ENCODE data around the gene ISG20L2.

ISG20L2 gene

DNA sequence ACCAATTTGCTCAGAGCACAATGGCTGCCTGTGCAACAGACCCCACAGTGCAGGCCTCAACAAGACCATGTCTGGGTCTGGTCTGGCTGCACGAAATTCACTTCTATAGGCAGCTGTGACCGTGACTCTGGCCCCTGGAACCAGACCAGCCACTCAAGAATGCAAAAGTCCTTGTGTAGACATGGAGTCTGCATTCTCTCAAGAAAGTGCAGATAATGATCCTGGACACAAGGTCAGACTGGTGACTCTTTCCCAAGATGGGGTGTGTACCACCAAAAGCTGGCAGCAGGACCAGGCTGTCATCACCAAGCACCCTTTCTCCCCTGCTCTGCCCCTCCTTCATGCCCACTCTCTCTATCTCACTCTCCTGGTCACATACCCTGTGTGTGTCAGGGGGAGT lies 7.4 kb downstream of the ISG20L2 start:
- no peak for DNase-seq (ENCODE audit: extremely low read depth, insufficient read length)
- TF ChIP-seq, protein P1, sequence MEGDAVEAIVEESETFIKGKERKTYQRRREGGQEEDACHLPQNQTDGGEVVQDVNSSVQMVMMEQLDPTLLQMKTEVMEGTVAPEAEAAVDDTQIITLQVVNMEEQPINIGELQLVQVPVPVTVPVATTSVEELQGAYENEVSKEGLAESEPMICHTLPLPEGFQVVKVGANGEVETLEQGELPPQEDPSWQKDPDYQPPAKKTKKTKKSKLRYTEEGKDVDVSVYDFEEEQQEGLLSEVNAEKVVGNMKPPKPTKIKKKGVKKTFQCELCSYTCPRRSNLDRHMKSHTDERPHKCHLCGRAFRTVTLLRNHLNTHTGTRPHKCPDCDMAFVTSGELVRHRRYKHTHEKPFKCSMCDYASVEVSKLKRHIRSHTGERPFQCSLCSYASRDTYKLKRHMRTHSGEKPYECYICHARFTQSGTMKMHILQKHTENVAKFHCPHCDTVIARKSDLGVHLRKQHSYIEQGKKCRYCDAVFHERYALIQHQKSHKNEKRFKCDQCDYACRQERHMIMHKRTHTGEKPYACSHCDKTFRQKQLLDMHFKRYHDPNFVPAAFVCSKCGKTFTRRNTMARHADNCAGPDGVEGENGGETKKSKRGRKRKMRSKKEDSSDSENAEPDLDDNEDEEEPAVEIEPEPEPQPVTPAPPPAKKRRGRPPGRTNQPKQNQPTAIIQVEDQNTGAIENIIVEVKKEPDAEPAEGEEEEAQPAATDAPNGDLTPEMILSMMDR (IDR thresholded peaks at IDR 0.05; ENCODE audit: insufficient read depth, low read length, poor library complexity, severe bottlenecking), result no peak
- H3K36me3 ChIP-seq (ENCODE audit: control insufficient read depth, insufficient read depth, low read length), result peaks cover 25% of the 10 kb centered on the region
- H3K4me3 ChIP-seq (replicated peaks; ENCODE audit: low read depth, low read length), result no peak overlapping the region
- no peaks in the 10 kb centered on the region for H3K27me3 ChIP-seq (replicated peaks; ENCODE audit: control insufficient read depth, insufficient read depth, low read length)

DNA sequence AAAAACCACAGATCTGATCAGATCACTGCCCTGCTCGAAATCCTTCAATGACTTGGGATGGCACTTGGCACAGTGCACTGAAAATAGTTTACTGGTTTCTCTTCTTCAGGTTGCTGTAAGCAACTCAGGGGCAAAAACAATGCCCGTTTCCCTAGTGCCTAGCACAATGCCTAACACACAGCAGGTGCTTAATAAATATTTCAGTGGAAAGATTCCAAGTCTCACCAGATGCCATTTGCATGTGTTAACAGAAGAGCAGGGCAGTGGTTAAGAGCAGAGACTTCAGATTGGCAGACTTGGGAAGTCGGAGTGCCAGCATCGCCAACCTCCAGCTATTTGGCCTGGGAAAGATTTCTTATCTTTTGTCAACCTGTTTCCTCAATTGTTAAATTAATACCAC lies 11.2 kb downstream of the ISG20L2 start:
- Histone ChIP-seq H3K36me3 (ENCODE audit: control insufficient read depth, insufficient read depth, low read length) (peaks cover 8% of the 10 kb centered on the region), H3K4me3 (replicated peaks; ENCODE audit: low read depth, low read length) (no peak overlapping the region), H3K27me3 (replicated peaks; ENCODE audit: control insufficient read depth, insufficient read depth, low read length) (no peaks in the 10 kb centered on the region)
- TF ChIP-seq, protein P1 (IDR thresholded peaks at IDR 0.05; ENCODE audit: insufficient read depth, low read length, poor library complexity, severe bottlenecking), result no peak
- DNase-seq (ENCODE audit: extremely low read depth, insufficient read length), result no peak

DNA sequence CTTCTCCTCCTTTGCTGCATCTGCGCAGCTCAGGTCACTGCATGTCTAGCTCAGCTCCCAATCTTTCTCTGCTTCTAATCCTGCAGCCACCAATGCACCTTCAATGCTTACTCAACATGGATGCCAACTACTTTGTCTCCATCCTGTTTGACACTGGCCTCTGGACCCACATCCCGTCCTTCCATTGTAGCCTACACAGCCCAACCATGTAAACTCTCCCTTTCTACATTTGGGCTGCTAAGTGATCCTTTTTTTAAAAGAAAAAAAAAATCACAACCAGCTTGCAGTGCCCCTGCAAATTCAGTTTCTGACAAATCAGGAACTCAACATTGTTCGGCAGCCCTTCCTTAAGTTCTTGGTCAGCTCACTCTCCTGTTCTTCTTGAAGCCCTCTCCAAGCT lies 13.7 kb downstream of the ISG20L2 start:
- H3K27me3 ChIP-seq (replicated peaks; ENCODE audit: control insufficient read depth, insufficient read depth, low read length), result no peaks in the 10 kb centered on the region
- TF ChIP-seq, protein P1 (IDR thresholded peaks at IDR 0.05; ENCODE audit: insufficient read depth, low read length, poor library complexity, severe bottlenecking), result no peak
- H3K36me3 ChIP-seq (ENCODE audit: control insufficient read depth, insufficient read depth, low read length), result no peaks in the 10 kb centered on the region; the same call in 1 of the 2 replicates
- H3K4me3 ChIP-seq (replicated peaks; ENCODE audit: low read depth, low read length), result no peak overlapping the region
- DNase-seq (ENCODE audit: extremely low read depth, insufficient read length), result no peak

DNA sequence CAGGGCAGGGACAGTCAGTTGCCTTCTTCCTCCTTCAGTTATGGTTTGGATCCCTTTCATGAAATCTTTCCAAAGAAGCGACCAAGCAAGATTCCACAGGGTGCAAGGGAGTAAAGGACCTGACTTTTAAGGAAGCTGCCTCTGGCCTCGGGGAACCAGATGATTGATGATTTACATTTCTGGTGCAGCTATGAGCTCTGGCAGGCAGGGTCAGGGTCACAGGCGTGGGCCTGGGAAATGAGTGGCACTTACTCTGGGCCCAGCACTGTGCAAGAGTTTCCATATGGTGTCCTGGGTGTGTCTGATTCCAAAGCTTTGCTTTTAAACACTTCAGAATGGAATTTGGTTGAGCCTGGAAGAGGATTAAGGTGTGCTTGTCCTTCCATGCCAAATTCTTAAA lies 15.9 kb downstream of the ISG20L2 start:
- no peak for DNase-seq (ENCODE audit: extremely low read depth, insufficient read length)
- no peaks in the 10 kb centered on the region; the same call in 1 of the 2 replicates for H3K36me3 ChIP-seq (ENCODE audit: control insufficient read depth, insufficient read depth, low read length)
- no peaks in the 10 kb centered on the region for H3K27me3 ChIP-seq (replicated peaks; ENCODE audit: control insufficient read depth, insufficient read depth, low read length)
- H3K4me3 ChIP-seq (replicated peaks; ENCODE audit: low read depth, low read length), result no peak overlapping the region
- TF ChIP-seq, protein P1 (IDR thresholded peaks at IDR 0.05; ENCODE audit: insufficient read depth, low read length, poor library complexity, severe bottlenecking), result no peak

DNA sequence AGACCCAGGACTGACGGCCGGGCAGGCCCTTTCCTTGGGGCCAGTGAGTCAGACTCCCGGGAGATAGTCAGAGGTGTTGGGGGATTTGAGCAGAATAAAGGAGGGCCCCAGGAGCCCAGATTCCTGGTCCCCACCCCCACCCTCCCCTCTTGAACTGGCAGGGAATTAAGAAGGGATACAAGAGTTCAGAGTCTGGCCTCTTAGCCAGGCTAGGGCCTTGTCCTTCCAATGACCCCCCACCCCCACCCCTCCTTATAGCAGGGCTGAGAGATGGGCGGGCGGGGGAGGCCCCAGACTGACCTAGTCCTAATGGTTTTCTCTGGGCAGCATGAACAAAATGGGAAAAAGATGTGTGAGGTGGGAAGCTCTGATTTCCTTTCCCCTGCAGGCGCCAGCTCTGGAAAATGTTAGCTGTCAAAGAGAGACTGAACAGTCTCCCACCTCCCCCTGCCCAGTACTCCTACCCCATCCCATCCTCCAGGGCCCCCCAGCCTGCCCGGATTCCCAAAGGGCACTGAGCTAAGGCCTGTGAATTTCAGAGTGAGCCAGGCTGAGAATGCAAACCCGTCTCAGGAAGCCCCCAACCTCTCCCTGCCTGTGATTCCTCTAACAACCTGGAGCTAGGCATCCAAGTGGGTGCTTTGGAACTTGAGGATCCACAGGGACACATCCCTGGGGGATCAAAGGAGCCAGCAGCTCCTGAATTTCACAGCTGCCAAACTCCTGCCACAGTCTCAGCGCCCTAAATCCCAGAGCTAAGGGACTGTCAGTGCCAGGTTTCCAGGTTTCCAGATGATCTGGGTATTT lies 17.4 kb downstream of the ISG20L2 start:
- DNase-seq (ENCODE audit: extremely low read depth, insufficient read length), result no peak
- TF ChIP-seq, protein P1 (IDR thresholded peaks at IDR 0.05; ENCODE audit: insufficient read depth, low read length, poor library complexity, severe bottlenecking), result no peak
- Histone ChIP-seq H3K27me3 (replicated peaks; ENCODE audit: control insufficient read depth, insufficient read depth, low read length) (no peaks in the 10 kb centered on the region; the same call in 1 of the 2 replicates), H3K36me3 (ENCODE audit: control insufficient read depth, insufficient read depth, low read length) (no peaks in the 10 kb centered on the region; the same call in 1 of the 2 replicates), H3K4me3 (replicated peaks; ENCODE audit: low read depth, low read length) (no peak overlapping the region)

Data from GM06990 (cell line).